IPS-18a (cell line): ENCODE data around the gene UEVLD.
"Not testable (repeated sequence)": the region's sequence is repeated elsewhere in the genome, so short reads cannot be mapped to it uniquely, and the experiment has no call there.

ENCODE experiments used
- H3K27ac ChIP-seq: one replicate; pipeline ENCODE4 v1.5.1; 2013; ENCODE audit warnings: low read length
- H3K27me3 ChIP-seq: one replicate; pipeline ENCODE4 v1.6.1; 2013; ENCODE audit warnings: mild to moderate bottlenecking, low read length; ENCODE audit not compliant: control insufficient read depth, insufficient read depth
- H3K36me3 ChIP-seq: one replicate; pipeline ENCODE4 v1.6.1; 2013; ENCODE audit warnings: low read depth, low read length; ENCODE audit not compliant: control insufficient read depth
- H3K4me1 ChIP-seq: one replicate; pipeline ENCODE4 v1.6.1; 2013; ENCODE audit warnings: low read depth, low read length; ENCODE audit not compliant: control insufficient read depth
- H3K4me3 ChIP-seq: one replicate; pipeline ENCODE4 v1.5.1; 2013; ENCODE audit warnings: low read length
- H3K9ac ChIP-seq: one replicate; pipeline ENCODE4 v1.6.1; 2013; ENCODE audit warnings: mild to moderate bottlenecking, low read length, moderate library complexity
- H3K9me3 ChIP-seq: one replicate; pipeline ENCODE4 v1.6.1; 2013; ENCODE audit warnings: low read depth, low read length; ENCODE audit not compliant: control insufficient read depth

Gene UEVLD

GRCh38 chr11:18614667-18615066 lies 26.1 kb upstream of the UEVLD start:
- H3K4me1 ChIP-seq = no peaks in the 10 kb centered on the region
- H3K4me3 ChIP-seq = no peak overlapping the region
- no peak overlapping the region for H3K27ac ChIP-seq
- no peaks in the 10 kb centered on the region for H3K9me3 ChIP-seq
- no peaks in the 10 kb centered on the region for H3K27me3 ChIP-seq
- H3K9ac ChIP-seq = no peak overlapping the region
- peaks cover 27% of the 10 kb centered on the region for H3K36me3 ChIP-seq

GRCh38 chr11:18612394-18612793 lies 23.9 kb upstream of the UEVLD start:
- Histone ChIP-seq H3K9ac (no peak overlapping the region), H3K27me3 (no peaks in the 10 kb centered on the region), H3K27ac (no peak overlapping the region), H3K9me3 (no peaks in the 10 kb centered on the region), H3K36me3 (peaks cover 39% of the 10 kb centered on the region), H3K4me1 (no peaks in the 10 kb centered on the region), H3K4me3 (no peak overlapping the region)

GRCh38 chr11:18611196-18611595 lies 22.7 kb upstream of the UEVLD start:
- Histone ChIP-seq H3K27me3 (no peaks in the 10 kb centered on the region), H3K4me1 (no peaks in the 10 kb centered on the region), H3K9me3 (no peaks in the 10 kb centered on the region), H3K4me3 (no peak overlapping the region), H3K9ac (no peak overlapping the region), H3K36me3 (peaks cover 43% of the 10 kb centered on the region), H3K27ac (no peak overlapping the region)

- Histone ChIP-seq H3K4me3 (no peak overlapping the region), H3K36me3 (peaks cover 26% of the 10 kb centered on the region), H3K9ac (no peak overlapping the region), H3K27me3 (no peaks in the 10 kb centered on the region), H3K27ac (no peak overlapping the region), H3K4me1 (no peaks in the 10 kb centered on the region), H3K9me3 (no peaks in the 10 kb centered on the region)
These were observed 19.8 kb upstream of the UEVLD start for GRCh38 chr11:18608376-18608775.

- no peaks in the 10 kb centered on the region for H3K27me3 ChIP-seq
- no peaks in the 10 kb centered on the region for H3K9me3 ChIP-seq
- H3K27ac ChIP-seq = no peak overlapping the region
- peaks cover 5% of the 10 kb centered on the region for H3K36me3 ChIP-seq
- H3K4me3 ChIP-seq = no peak overlapping the region
- H3K4me1 ChIP-seq = no peaks in the 10 kb centered on the region
- no peak overlapping the region for H3K9ac ChIP-seq
These were observed 12.5 kb upstream of the UEVLD start for GRCh38 chr11:18600915-18601569.

- no peak within 1 kb of the TSS for H3K4me3 ChIP-seq
- H3K4me1 ChIP-seq = no peaks in the 10 kb centered on the region
- H3K27me3 ChIP-seq = no peaks in the 10 kb centered on the region
- H3K9ac ChIP-seq = no peak within 1 kb of the TSS
- H3K36me3 ChIP-seq = peaks cover 7% of the 10 kb centered on the region
- no peaks in the 10 kb centered on the region for H3K9me3 ChIP-seq
- no peak within 1 kb of the TSS for H3K27ac ChIP-seq
These were observed 11.3 kb upstream of the UEVLD start, which contains the start of gene MISFA for GRCh38 chr11:18599739-18600230. TSS of gene MISFA (plus strand) at chr11:18599789. CDS start at chr11:18599929, 140 bp downstream.

GRCh38 chr11:18594999-18595749 lies 6.6 kb upstream of the UEVLD start:
- Histone ChIP-seq H3K36me3 (peaks cover 7% of the 10 kb centered on the region), H3K9ac (no peak overlapping the region), H3K27me3 (no peaks in the 10 kb centered on the region), H3K4me1 (no peaks in the 10 kb centered on the region), H3K4me3 (no peak overlapping the region), H3K27ac (no peak overlapping the region), H3K9me3 (no peaks in the 10 kb centered on the region)

GRCh38 chr11:18594088-18594487 lies 5.6 kb upstream of the UEVLD start:
- not testable (repeated sequence) for H3K4me3 ChIP-seq, H3K27me3 ChIP-seq, H3K27ac ChIP-seq, H3K9ac ChIP-seq, H3K36me3 ChIP-seq, H3K4me1 ChIP-seq, H3K9me3 ChIP-seq

GRCh38 chr11:18590571-18590970 lies 2.0 kb upstream of the UEVLD start:
- Histone ChIP-seq H3K9ac (no peak overlapping the region), H3K27ac (no peak overlapping the region), H3K27me3 (no peaks in the 10 kb centered on the region), H3K4me3 (no peak overlapping the region), H3K9me3 (no peaks in the 10 kb centered on the region), H3K36me3 (no peaks in the 10 kb centered on the region), H3K4me1 (no peaks in the 10 kb centered on the region)

GRCh38 chr11:18581825-18582224 lies 6.7 kb downstream of the UEVLD start:
- Histone ChIP-seq H3K9me3 (no peaks in the 10 kb centered on the region), H3K9ac (no peak overlapping the region), H3K4me1 (no peaks in the 10 kb centered on the region), H3K36me3 (no peaks in the 10 kb centered on the region), H3K27ac (no peak overlapping the region), H3K4me3 (no peak overlapping the region), H3K27me3 (no peaks in the 10 kb centered on the region)

- no peak overlapping the region for H3K9ac ChIP-seq
- H3K27me3 ChIP-seq = no peaks in the 10 kb centered on the region
- H3K4me1 ChIP-seq = no peaks in the 10 kb centered on the region
- peaks cover under 1% of the 10 kb centered on the region for H3K36me3 ChIP-seq
- no peak overlapping the region for H3K27ac ChIP-seq
- no peak overlapping the region for H3K4me3 ChIP-seq
- H3K9me3 ChIP-seq = no peaks in the 10 kb centered on the region
These were observed 8.3 kb downstream of the UEVLD start for GRCh38 chr11:18580113-18580766.
